Measurements from ENCODE around the gene CD46.

The CD46 gene

DNA sequence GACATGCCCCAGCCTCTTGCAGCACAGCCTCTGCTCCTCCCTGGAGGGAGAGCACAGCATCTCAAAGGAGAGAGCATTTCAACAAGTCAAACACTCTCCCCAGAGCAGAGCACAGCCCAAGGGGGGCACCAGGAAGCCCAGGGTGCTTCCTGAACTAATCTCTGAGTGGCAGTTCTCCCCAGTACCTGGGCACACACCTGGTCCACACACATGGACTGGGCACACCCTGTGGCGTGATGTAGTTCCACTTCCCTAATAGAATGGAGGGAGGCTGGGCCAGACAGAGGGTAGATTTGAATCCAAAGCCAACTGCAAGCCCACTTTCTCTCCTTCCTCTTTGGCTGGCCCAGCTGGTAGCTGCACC lies 55.5 kb downstream of the CD46 start:
- no peak for DNase-seq (ENCODE audit: extremely low spot score)
- TF ChIP-seq FOXK2 (IDR thresholded peaks at IDR 0.05) (no peak), CTBP1 (IDR thresholded peaks at IDR 0.05; ENCODE audit: borderline replicate concordance) (no peak), BHLHE40 (IDR thresholded peaks at IDR 0.05; ENCODE audit: borderline replicate concordance) (no peak), FOXA1 (IDR thresholded peaks at IDR 0.05) (no peak), ARNT (IDR thresholded peaks at IDR 0.05) (no peak), NFRKB (IDR thresholded peaks at IDR 0.05) (no peak), ZNF384 (IDR thresholded peaks at IDR 0.05) (no peak), ELF4 (IDR thresholded peaks at IDR 0.05) (no peak), HDGF (IDR thresholded peaks at IDR 0.05; ENCODE audit: borderline replicate concordance) (no peak), LEF1 (IDR thresholded peaks at IDR 0.05; ENCODE audit: borderline replicate concordance) (no peak), L3MBTL2 (conservative IDR thresholded peaks at IDR 0.05) (no peak), SUZ12 (IDR thresholded peaks at IDR 0.05) (no peak), TARDBP (IDR thresholded peaks at IDR 0.05) (no peak), SP1 (IDR thresholded peaks at IDR 0.05) (no peak)
- TF ChIP-seq, protein P1, sequence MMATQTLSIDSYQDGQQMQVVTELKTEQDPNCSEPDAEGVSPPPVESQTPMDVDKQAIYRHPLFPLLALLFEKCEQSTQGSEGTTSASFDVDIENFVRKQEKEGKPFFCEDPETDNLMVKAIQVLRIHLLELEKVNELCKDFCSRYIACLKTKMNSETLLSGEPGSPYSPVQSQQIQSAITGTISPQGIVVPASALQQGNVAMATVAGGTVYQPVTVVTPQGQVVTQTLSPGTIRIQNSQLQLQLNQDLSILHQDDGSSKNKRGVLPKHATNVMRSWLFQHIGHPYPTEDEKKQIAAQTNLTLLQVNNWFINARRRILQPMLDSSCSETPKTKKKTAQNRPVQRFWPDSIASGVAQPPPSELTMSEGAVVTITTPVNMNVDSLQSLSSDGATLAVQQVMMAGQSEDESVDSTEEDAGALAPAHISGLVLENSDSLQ (IDR thresholded peaks at IDR 0.05) = no peak
- POLR2A ChIA-PET = no interaction called here
- CTCF ChIA-PET = no interaction called here

DNA sequence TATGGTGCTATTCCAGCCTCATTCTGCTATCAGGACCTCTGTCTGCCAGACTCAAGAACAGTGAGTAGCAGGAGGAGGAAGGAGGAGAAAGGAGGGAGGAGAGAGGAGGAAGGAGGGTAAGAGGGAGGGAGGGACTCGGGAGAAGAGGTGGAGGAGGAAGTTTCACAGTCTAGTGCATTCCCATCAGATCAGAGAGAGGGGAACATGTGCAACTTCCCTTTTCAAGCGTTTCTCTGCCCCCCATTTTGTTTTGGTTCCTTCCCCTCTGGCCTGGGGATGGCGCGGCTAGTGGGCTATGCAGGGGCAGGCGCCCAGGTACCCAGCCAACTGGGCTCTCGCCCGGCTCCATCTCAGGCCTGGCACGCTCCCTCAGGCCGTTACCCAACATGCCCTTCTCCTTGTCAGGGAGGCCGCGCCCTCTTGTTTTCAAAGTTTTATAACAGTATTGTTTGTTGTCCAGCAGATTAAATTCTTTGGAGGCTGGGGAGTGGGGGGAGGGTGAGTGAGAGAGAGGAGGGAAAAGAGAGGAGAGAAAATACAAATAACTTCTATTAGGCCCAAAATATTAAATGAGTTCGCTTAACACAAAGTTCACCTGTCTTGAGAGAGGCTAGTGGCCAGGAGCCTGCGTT lies 56.0 kb downstream of the CD46 start:
- no peak for DNase-seq (ENCODE audit: extremely low spot score)
- TF ChIP-seq ELF4 (IDR thresholded peaks at IDR 0.05) (no peak), HDGF (IDR thresholded peaks at IDR 0.05; ENCODE audit: borderline replicate concordance) (no peak)
- ChIA-PET POLR2A (no interaction called here), CTCF (no interaction called here)

DNA sequence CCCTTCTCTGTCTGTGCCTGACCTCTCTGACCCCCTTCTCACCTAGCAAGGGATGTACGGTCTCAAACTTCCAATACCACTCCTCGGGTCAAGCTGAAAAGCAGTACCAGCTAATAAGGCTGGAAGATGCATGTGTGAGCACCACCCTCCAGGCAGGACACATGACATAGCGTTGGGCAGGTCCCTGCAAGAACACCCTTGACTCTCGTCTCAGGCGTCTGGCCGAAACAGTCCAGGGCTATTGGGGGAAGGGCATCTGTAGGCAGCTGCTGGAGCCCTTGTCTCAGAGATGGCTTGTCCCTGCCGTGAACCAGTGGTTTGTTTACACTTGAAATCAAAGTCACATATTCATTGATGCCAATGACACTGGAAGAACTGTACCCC lies 56.5 kb downstream of the CD46 start:
- TF ChIP-seq FOXM1 (IDR thresholded peaks at IDR 0.05; ENCODE audit: borderline replicate concordance) (no peak), ARNT (IDR thresholded peaks at IDR 0.05) (no peak), FOXK2 (IDR thresholded peaks at IDR 0.05) (no peak), FOXA1 (IDR thresholded peaks at IDR 0.05) (no peak), NFRKB (IDR thresholded peaks at IDR 0.05) (no peak), HDGF (IDR thresholded peaks at IDR 0.05; ENCODE audit: borderline replicate concordance) (no peak), ELF4 (IDR thresholded peaks at IDR 0.05) (no peak), L3MBTL2 (conservative IDR thresholded peaks at IDR 0.05) (no peak), LEF1 (IDR thresholded peaks at IDR 0.05; ENCODE audit: borderline replicate concordance) (no peak), TARDBP (IDR thresholded peaks at IDR 0.05) (no peak), SUZ12 (IDR thresholded peaks at IDR 0.05) (no peak), CTBP1 (IDR thresholded peaks at IDR 0.05; ENCODE audit: borderline replicate concordance) (no peak), BHLHE40 (IDR thresholded peaks at IDR 0.05; ENCODE audit: borderline replicate concordance) (no peak), SP1 (IDR thresholded peaks at IDR 0.05) (no peak), ZNF384 (IDR thresholded peaks at IDR 0.05) (no peak)
- TF ChIP-seq, protein P1 (IDR thresholded peaks at IDR 0.05) = no peak
- POLR2A ChIA-PET = no interaction called here
- CTCF ChIA-PET = interaction anchor here (1.2 kb wide), 1 partner anchor 11 kb away, joined by 6 read pairs; no protein-coding TSS in a partner anchor
- no peak for DNase-seq (ENCODE audit: extremely low spot score)

DNA sequence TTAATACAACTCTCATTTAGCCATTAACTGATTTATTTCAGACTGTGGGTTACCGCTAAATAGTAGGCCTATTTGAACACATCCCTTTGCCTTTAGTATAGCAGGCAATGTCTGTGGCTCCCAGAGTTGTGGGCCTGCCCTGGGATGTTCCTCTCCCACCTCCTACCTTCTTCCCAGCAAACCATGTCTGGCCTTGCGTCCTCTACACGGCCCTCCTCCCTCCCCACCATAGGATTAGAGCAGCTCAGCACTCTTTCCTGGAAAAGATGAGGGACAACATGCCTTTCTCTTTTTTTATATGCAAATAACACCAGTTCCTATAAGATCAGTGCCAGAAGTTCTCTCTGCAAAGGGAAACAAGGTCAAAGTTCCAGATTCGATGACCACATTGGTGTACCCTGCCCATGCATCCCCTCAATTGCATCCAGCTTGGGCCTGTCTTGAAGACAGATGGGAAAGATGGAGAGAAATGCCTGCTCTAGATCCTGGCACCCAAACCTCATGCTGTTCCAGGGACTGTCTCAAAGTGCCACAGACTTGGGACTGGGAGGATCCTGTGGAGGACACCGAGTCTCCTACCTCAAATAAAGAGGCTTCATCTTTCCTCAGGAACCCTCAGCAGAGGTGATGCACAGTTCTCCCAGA lies 57.2 kb downstream of the CD46 start:
- POLR2A ChIA-PET = no interaction called here
- CTCF ChIA-PET = interaction anchor here (1.2 kb wide), 1 partner anchor 12 kb away, joined by 6 read pairs; no protein-coding TSS in a partner anchor
- DNase-seq (ENCODE audit: extremely low spot score) = no peak
- TF ChIP-seq TARDBP (IDR thresholded peaks at IDR 0.05) (no peak), L3MBTL2 (conservative IDR thresholded peaks at IDR 0.05) (no peak), SUZ12 (IDR thresholded peaks at IDR 0.05) (no peak), ELF4 (IDR thresholded peaks at IDR 0.05) (no peak), FOXA1 (IDR thresholded peaks at IDR 0.05) (no peak), ZNF384 (IDR thresholded peaks at IDR 0.05) (no peak), HDGF (IDR thresholded peaks at IDR 0.05; ENCODE audit: borderline replicate concordance) (no peak), BHLHE40 (IDR thresholded peaks at IDR 0.05; ENCODE audit: borderline replicate concordance) (no peak), NFRKB (IDR thresholded peaks at IDR 0.05) (no peak), ARNT (IDR thresholded peaks at IDR 0.05) (no peak), SP1 (IDR thresholded peaks at IDR 0.05) (no peak), LEF1 (IDR thresholded peaks at IDR 0.05; ENCODE audit: borderline replicate concordance) (no peak), FOXM1 (IDR thresholded peaks at IDR 0.05; ENCODE audit: borderline replicate concordance) (no peak), CTBP1 (IDR thresholded peaks at IDR 0.05; ENCODE audit: borderline replicate concordance) (no peak), FOXK2 (IDR thresholded peaks at IDR 0.05) (no peak)
- TF ChIP-seq, protein P1 (IDR thresholded peaks at IDR 0.05) = no peak

DNA sequence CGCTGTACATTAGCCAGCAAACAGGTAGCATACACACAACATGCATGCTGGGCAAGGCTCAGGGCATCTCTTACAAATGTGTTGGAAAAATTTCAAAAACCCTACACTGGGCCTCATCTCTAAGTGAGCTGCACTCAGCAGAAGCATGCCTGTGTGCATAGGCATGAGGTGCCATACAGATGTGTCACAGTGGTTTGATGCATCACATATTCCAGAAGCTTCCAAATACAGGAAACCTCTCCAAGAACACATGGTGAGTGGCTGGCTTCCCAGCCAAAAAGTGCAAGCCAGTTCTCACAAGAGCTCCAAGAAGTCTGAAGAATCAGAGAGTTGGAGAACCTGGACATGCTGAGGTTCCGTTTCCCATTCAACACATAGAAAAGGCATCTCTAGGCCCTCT lies 58.3 kb downstream of the CD46 start:
- CTCF ChIA-PET = interaction anchor here (2.3 kb wide), 1 partner anchor 13 kb away, joined by 8 read pairs; no protein-coding TSS in a partner anchor
- no peak for DNase-seq (ENCODE audit: extremely low spot score)
- TF ChIP-seq NFRKB (IDR thresholded peaks at IDR 0.05) = no peak
- TF ChIP-seq ELF4 (IDR thresholded peaks at IDR 0.05) = no peak
- no peak for TF ChIP-seq SUZ12 (IDR thresholded peaks at IDR 0.05)
- TF ChIP-seq ZNF384 (IDR thresholded peaks at IDR 0.05) = no peak
- no peak for TF ChIP-seq FOXM1 (IDR thresholded peaks at IDR 0.05; ENCODE audit: borderline replicate concordance)
- no peak for TF ChIP-seq CTBP1 (IDR thresholded peaks at IDR 0.05; ENCODE audit: borderline replicate concordance)
- no peak for TF ChIP-seq L3MBTL2 (conservative IDR thresholded peaks at IDR 0.05)
- TF ChIP-seq SP1 (IDR thresholded peaks at IDR 0.05) = no peak
- TF ChIP-seq, protein P1 (IDR thresholded peaks at IDR 0.05) = no peak
- TF ChIP-seq FOXA1 (IDR thresholded peaks at IDR 0.05) = no peak
- TF ChIP-seq FOXK2 (IDR thresholded peaks at IDR 0.05) = no peak
- TF ChIP-seq HDGF (IDR thresholded peaks at IDR 0.05; ENCODE audit: borderline replicate concordance) = no peak
- TF ChIP-seq TARDBP (IDR thresholded peaks at IDR 0.05) = no peak
- TF ChIP-seq LEF1 (IDR thresholded peaks at IDR 0.05; ENCODE audit: borderline replicate concordance) = no peak
- TF ChIP-seq ARNT (IDR thresholded peaks at IDR 0.05) = no peak
- no peak for TF ChIP-seq BHLHE40 (IDR thresholded peaks at IDR 0.05; ENCODE audit: borderline replicate concordance)
- POLR2A ChIA-PET = no interaction called here

All from HEK293T (cell line).